ENCODE measurements around the gene SPINK9. TPM values are rescaled to one million over a fixed set of nuclear protein-coding genes. Genes with fewer than 3 reads are reported as not detected.

SPINK9 gene
- total and polyA plus RNA-seq, 5 experiments from 2014 or later: not detected

Other genes starting within 250 kb of the SPINK9 start
- not detected for gene SPINK14, start 167.0 kb upstream of the SPINK9 start, total RNA-seq
- not detected for gene SPINK14, start 167.0 kb upstream of the SPINK9 start, polyA plus RNA-seq
- not detected for gene SPINK6, start 132.5 kb upstream of the SPINK9 start, total RNA-seq
- gene SPINK6, start 132.5 kb upstream of the SPINK9 start, polyA plus RNA-seq: not detected
- gene MARCOL, start 97.0 kb upstream of the SPINK9 start, total RNA-seq: not detected
- gene MARCOL, start 97.0 kb upstream of the SPINK9 start, polyA plus RNA-seq: not detected
- gene SPINK13, start 66.8 kb upstream of the SPINK9 start, total RNA-seq: not detected
- gene SPINK13, start 66.8 kb upstream of the SPINK9 start, polyA plus RNA-seq: not detected
- not detected for gene SPINK7, start 23.1 kb upstream of the SPINK9 start, total RNA-seq
- not detected for gene SPINK7, start 23.1 kb upstream of the SPINK9 start, polyA plus RNA-seq
- gene FBXO38, start 48.4 kb downstream of the SPINK9 start, total RNA-seq: 10 to 100 TPM; 96.7 to 97.0 TPM
- 10 to 100 TPM; 15.5 to 17.6 (median 16.0) TPM for gene FBXO38, start 48.4 kb downstream of the SPINK9 start, polyA plus RNA-seq